Rectal smooth muscle tissue (tissue), 1 donor: ENCODE measurements around the gene COL23A1.
"Not testable (repeated sequence)": the region's sequence is repeated elsewhere in the genome, so short reads cannot be mapped to it uniquely, and the experiment has no call there.

ENCODE experiments used
- H3K27ac ChIP-seq: one replicate; pipeline ENCODE4 v1.7.0; 2013; ENCODE audit warnings: low read depth, low read length, inconsistent platforms
- H3K27me3 ChIP-seq: one replicate; pipeline ENCODE4 v1.7.0; 2013; ENCODE audit warnings: low read length; ENCODE audit not compliant: control insufficient read depth, insufficient read depth
- H3K36me3 ChIP-seq: one replicate; pipeline ENCODE4 v1.7.0; 2013; ENCODE audit warnings: low read length; ENCODE audit not compliant: control insufficient read depth, insufficient read depth
- H3K4me1 ChIP-seq: one replicate; pipeline ENCODE4 v1.7.0; 2013; ENCODE audit warnings: low read length; ENCODE audit not compliant: control insufficient read depth, insufficient read depth
- H3K4me3 ChIP-seq: one replicate; pipeline ENCODE4 v1.7.0; 2013; ENCODE audit warnings: low read length
- H3K9ac ChIP-seq: one replicate; pipeline ENCODE4 v1.7.0; 2013; ENCODE audit warnings: low read length

The COL23A1 gene

DNA sequence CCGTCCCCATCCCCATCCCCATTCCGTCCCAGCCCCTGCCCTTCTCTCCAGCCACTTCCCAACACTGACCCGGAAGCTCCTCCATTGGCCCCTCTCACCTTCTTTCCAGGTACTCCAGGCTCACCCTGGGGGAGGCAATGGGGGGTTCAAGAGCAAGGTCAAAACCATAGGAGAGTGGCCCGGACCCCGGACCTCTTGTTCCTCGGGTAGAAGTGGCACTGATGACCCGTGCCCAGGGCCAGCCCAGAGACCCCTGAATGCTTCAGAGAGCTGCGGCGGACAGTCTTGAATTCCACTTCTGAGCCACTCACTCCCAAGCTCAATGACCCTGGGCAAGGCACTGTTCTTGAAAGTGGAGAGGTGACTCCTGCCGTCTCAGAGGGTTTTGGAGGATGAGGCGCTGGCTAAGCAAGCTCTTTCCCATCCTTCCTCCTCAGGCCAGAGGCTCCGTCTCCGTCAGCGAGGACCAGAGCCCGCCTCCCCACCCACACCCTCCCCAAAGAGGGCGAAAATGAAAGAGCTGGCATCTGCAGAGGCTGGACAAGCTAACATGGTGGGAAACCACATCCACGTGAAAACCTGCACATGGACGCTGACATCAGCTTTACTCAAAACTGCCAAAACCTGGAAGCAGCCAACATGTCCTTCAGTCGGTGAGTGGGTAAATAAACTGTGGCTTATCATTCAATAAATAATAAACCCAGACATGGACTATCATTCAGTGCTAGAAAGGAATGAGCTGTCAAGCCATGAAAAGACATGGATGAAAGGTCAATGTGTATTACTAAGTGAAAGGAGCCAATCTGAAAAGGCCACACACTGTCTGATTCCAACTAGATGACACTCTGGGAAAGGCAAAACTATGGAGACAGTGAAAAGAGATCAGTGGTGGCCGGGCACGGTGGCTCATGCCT, 330.3 kb downstream of the COL23A1 start:
- H3K27me3 ChIP-seq: no peaks in the 10 kb centered on the region
- no peaks in the 10 kb centered on the region for H3K4me1 ChIP-seq
- H3K36me3 ChIP-seq: no peaks in the 10 kb centered on the region
- H3K4me3 ChIP-seq: no peak overlapping the region
- H3K27ac ChIP-seq: no peak overlapping the region
- no peak overlapping the region for H3K9ac ChIP-seq

DNA sequence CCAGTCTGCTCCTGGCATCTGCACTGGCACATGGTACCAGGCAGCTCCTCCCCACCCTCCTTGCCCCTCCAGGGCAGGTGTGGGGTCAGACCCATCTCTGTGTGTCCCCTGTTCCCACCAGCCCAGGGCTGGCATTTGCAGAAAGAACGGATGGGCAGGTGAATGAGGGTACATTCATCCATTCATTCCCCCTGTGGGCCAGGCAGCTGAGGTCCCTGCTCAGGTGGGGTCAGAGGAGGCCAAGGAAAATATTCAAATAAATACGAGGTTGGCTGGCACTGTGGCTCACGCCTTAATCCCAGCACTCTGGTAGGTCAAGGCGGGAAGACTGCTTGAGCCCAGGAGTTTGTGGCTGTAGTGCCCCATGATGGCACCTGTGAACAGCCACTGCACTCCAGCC, 332.5 kb downstream of the COL23A1 start:
- Histone ChIP-seq H3K4me1 (no peaks in the 10 kb centered on the region), H3K9ac (no peak overlapping the region), H3K27ac (no peak overlapping the region), H3K36me3 (no peaks in the 10 kb centered on the region), H3K4me3 (no peak overlapping the region), H3K27me3 (no peaks in the 10 kb centered on the region)

DNA sequence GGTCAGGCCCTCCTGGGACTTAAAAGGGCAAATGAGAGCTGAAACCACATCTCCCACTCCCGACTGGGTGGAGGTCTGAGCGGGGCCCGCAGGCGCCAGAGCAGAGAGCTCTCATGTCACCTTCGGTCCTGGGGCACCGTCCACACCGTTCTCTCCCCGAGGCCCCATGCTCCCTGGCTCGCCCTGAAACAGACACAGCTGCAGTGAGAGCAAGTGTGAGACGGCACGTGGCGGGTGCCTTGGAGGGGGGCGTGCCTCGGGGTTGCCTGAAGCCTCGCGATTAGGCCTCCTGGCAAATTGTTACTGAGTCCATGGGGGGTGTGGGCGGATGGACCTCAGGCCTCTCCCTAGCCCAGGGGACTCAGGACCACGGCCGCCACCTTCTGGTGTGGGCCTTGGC, 333.4 kb downstream of the COL23A1 start:
- no peak overlapping the region for H3K9ac ChIP-seq
- H3K27me3 ChIP-seq: no peaks in the 10 kb centered on the region
- no peak overlapping the region for H3K4me3 ChIP-seq
- H3K4me1 ChIP-seq: no peaks in the 10 kb centered on the region
- no peak overlapping the region for H3K27ac ChIP-seq
- H3K36me3 ChIP-seq: no peaks in the 10 kb centered on the region

DNA sequence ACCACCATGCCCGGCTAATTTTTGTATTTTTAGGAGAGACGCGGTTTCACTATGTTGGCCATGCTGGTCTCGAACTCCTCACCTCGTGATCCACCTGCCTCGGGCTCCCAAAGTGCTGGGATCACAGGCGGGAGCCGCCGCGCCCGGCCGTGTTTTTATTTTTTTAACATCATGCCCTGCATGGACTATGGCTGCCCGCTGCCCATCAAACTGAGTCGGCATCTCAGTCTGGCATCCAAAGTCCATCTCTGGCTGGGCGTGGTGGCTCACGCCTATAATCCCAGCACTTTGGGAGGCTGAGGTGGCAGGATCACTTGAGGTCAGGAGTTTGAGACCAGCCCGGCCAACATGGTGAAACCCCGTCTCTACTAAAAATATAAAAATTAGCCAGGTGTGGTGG, 336.6 kb downstream of the COL23A1 start:
- H3K9ac ChIP-seq, H3K4me1 ChIP-seq, H3K27me3 ChIP-seq, H3K27ac ChIP-seq, H3K36me3 ChIP-seq, H3K4me3 ChIP-seq: not testable (repeated sequence)

DNA sequence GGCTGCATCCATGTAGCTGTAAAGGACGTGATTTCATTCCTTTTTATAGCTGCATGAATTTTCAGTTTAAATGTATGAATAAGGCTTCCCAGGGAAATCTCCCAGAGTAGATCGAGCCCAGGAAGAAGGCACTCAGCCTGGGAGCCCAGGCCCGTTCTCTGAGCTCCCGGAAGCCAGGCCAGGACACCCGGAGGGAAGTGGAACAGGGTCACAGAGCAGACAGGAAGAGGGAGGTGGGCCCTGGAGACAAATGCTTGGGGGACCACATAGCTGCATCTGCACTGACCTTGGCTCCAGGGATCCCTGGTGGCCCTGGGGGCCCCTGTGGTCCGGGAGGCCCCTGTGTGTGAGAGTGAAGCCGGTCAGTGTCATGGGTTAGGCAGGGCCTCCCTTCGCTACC, 337.9 kb downstream of the COL23A1 start:
- H3K4me3 ChIP-seq: no peak overlapping the region

DNA sequence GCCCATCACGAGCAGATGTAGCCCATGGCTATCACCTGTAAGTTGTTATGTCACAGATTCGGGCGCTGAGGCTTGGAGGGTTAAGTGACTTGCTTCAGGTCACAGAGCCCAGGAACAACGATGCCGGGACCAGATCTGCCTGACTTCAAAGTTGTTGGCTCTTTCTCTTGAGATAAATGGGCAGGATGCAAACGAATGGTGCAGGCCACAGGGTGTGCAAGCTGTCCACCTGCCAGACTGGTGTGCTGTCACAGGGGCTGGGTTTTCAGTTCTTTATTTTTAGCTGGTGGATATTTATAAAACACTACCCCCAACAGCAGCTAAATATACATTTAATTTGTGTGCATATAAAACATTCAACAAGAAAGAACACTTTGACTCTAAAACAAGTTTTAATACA, 339.9 kb downstream of the COL23A1 start:
- no peaks in the 10 kb centered on the region for H3K36me3 ChIP-seq
- no peaks in the 10 kb centered on the region for H3K27me3 ChIP-seq
- no peak overlapping the region for H3K4me3 ChIP-seq
- H3K4me1 ChIP-seq: no peaks in the 10 kb centered on the region
- H3K27ac ChIP-seq: no peak overlapping the region
- H3K9ac ChIP-seq: no peak overlapping the region

More for the DNA sequence above, 337.9 kb downstream of the COL23A1 start:
- no peaks in the 10 kb centered on the region for H3K36me3 ChIP-seq
- H3K27ac ChIP-seq: no peak overlapping the region
- no peaks in the 10 kb centered on the region for H3K27me3 ChIP-seq
- no peaks in the 10 kb centered on the region for H3K4me1 ChIP-seq
- H3K9ac ChIP-seq: no peak overlapping the region

DNA sequence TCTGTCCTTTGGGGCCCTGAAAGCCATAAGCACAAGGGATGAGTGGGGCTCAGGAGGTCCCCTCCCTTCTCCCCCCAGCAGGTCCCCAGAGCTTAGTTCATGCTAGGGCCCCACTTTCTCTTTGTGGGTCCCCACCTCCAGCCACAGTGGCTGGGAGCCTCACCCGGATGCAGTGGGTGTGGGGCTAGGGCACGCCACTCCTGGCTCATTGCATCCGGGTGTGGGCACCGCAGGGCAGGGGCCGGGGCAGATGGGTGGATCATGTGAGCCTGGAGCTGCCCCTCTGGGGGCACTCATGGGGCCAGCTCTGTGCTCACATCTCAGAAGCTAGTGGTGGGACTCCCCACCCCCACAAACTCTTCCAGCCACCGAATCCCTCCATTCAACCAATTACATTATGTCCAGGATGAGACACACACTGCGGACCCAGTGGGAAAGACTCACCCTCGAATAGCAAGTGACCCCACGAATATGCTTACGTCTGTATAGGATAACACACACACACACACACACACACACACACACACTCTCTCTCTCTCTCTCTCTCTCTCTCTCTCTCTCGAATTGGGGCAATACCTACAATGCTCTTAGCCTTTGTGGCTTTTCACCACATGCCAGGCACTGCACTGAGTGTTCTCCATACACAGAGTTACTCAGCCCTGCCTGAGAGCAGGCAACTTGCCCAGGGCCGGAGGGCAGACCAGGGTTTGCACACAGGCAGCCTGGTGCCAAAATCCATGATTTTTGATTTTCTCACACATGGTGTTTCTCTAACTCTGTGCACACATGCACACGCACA, 340.8 kb downstream of the COL23A1 start:
- H3K27me3 ChIP-seq: no peaks in the 10 kb centered on the region
- H3K4me1 ChIP-seq: no peaks in the 10 kb centered on the region
- no peak overlapping the region for H3K27ac ChIP-seq
- H3K36me3 ChIP-seq: no peaks in the 10 kb centered on the region
- no peak overlapping the region for H3K9ac ChIP-seq
- H3K4me3 ChIP-seq: no peak overlapping the region

DNA sequence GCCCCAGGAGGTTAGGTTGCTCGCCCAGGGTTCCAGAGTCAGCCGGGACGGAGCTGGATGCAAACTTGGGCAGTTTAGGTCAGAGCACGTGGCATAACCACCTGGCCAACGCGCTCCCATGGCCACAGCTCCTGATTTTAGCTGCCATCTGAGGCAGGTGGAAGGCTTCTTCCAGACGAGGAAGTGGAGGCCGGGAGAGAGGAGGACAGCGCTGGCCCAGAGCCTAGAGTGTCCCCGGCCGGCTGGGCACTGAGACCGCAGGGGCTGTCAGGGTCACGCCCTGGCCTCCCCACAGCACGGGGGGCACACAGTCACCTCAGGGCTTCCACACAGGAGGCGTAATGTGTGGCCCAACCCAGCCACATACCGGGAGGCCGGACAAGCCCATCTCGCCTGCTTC, 341.4 kb downstream of the COL23A1 start:
- H3K27ac ChIP-seq: no peak overlapping the region
- H3K4me1 ChIP-seq: no peaks in the 10 kb centered on the region
- H3K4me3 ChIP-seq: no peak overlapping the region
- no peaks in the 10 kb centered on the region for H3K36me3 ChIP-seq
- no peaks in the 10 kb centered on the region for H3K27me3 ChIP-seq
- H3K9ac ChIP-seq: no peak overlapping the region

DNA sequence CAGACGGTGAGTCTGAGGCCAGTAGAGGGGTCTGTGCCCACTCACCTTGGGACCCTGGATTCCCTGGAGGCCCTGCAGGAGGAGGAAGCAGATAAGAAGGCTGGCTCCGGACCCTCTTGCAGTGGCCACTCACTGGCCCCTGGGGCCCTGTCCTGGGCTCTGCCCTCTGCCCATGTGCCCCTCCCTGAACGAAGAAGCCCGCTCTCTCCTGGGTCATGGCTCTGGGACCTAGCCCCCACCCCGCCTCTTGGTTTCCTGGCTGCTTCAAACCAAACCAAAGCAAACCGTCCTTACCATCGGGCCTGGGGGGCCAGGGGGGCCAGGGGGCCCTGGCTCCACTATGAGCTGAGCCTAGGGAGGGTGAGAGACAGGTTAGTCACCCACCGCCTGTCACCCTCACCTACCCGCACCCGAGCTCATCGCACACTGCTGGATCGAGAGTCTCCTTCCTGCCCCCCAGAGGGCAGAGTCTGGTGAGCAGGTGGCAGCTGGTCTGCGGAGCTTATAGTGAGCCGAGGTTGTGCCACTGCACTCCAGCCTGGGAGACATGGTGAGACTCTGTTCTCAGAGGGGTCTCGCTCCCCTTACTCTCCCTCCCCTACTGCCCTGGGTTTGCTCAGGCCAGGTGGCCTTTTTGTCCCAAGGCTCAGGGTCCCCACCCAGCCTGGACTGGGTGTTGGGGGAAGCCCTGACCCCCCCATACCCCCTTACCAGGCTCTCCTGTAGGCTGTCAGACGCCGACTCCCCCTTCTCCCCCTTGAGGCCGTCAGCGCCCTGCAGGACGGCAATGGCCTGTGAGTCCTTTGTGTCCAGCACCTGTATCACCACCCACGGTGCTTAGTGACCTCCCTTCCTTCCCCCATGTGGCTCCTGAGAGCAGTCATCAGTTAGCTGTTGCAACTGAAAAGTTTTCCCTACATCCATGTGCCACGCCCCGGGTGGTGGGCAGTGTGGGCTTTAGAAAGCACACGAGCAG, 342.4 kb downstream of the COL23A1 start:
- Histone ChIP-seq H3K4me3 (no peak overlapping the region), H3K36me3 (no peaks in the 10 kb centered on the region), H3K4me1 (no peaks in the 10 kb centered on the region), H3K27ac (no peak overlapping the region), H3K27me3 (no peaks in the 10 kb centered on the region), H3K9ac (no peak overlapping the region)

DNA sequence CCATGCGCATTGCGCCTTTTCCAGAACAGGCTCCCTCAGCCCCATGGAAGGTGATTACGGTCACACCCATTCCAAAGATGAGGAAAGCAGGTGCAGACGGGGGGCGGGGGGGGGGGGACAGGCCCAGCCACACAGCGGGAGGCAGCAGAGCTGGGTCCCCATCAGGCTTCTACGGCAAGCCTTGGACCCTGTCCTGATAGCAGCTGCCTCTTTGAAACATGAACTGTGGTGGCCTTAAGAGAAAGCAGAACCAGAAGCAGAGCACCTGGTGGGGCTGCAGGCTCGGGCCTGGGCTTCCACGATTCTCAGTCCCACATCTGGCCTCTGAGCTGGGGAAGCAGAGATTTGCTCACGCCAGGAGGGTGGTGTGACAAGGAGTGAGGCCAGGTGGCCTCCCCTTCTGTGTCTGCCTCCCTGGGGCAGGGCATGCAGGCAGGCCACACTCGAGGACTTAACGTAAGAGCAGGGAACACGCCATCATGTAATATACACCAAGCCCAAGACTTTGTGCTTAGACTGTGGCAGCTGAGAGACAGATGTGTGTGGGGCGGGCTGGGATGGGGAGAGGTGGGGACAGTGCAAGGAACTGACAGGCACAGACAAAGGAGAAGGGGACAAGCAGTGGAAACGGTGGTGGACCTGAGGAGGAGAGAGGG, 343.4 kb downstream of the COL23A1 start:
- H3K27ac ChIP-seq: no peak overlapping the region
- H3K27me3 ChIP-seq: no peaks in the 10 kb centered on the region
- H3K9ac ChIP-seq: no peak overlapping the region
- H3K36me3 ChIP-seq: no peaks in the 10 kb centered on the region
- no peaks in the 10 kb centered on the region for H3K4me1 ChIP-seq
- H3K4me3 ChIP-seq: no peak overlapping the region

DNA sequence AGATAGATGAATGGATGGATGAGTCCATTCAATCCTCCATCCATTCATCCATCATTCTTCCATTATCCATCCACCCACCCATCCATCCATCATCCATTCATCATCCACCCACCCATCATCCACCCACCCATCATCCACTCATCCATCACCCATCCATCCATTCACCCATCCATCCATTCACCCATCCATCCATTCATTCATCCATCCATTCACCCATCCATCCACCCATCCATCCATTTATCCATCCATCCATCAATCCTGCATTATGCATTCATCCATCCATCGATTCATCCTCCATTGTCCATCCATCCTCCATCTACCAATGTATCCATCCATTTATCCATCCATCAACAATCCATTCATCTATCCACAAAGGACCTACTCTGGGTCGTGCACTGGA, 344.8 kb downstream of the COL23A1 start:
- no peaks in the 10 kb centered on the region for H3K4me1 ChIP-seq
- H3K27me3 ChIP-seq: no peaks in the 10 kb centered on the region
- H3K9ac ChIP-seq: no peak overlapping the region
- no peak overlapping the region for H3K4me3 ChIP-seq
- H3K27ac ChIP-seq: no peak overlapping the region
- H3K36me3 ChIP-seq: no peaks in the 10 kb centered on the region
